HepG2 (cell line): ENCODE data around the gene DRC7. TPM values are rescaled to one million over a fixed set of nuclear protein-coding genes. Genes with fewer than 3 reads are reported as not detected.
A peak's percentile ranks its signal among the peaks of the same experiment; 100 is the strongest.

Source experiments
- ELF4 ChIP-seq: sonication (generic); formaldehyde crosslinking; IDR thresholded peaks from 2 replicates; pipeline ENCODE4 v1.5.0; 2020; ENCODE audit warnings: missing genetic modification reagents, mild to moderate bottlenecking, moderate library complexity, borderline replicate concordance
- FOXA3 ChIP-seq: IDR thresholded peaks from 2 replicates; pipeline ENCODE4 v1.6.1; 2016; ENCODE audit warnings: missing genetic modification reagents, missing compliant biosample characterization
- GLI4 ChIP-seq: sonication (generic); formaldehyde crosslinking; IDR thresholded peaks from 2 replicates; pipeline ENCODE4 v1.5.1; 2020; ENCODE audit warnings: missing genetic modification reagents, mild to moderate bottlenecking, moderate library complexity, borderline replicate concordance
- NPAS2 ChIP-seq: sonication (generic); formaldehyde crosslinking; IDR thresholded peaks from 2 replicates; pipeline ENCODE4 v1.8.0; 2022; ENCODE audit warnings: mild to moderate bottlenecking, missing genetic modification reagents, borderline replicate concordance
- SSRP1 ChIP-seq: IDR thresholded peaks from 2 replicates; pipeline ENCODE4 v1.6.1; 2016; ENCODE audit warnings: control low read depth
- TCF7L2 ChIP-seq: IDR thresholded peaks from 2 replicates; pipeline ENCODE4 v1.6.1; 2011; ENCODE audit warnings: mild to moderate bottlenecking, low read depth, low read length, moderate library complexity
- ZNF205 ChIP-seq: IDR thresholded peaks from 2 replicates; pipeline ENCODE4 v1.6.1; 2018; ENCODE audit warnings: missing biosample characterization, missing genetic modification reagents
- ZNF317 ChIP-seq: sonication (generic); formaldehyde crosslinking; IDR thresholded peaks from 2 replicates; pipeline ENCODE4 v1.5.0; 2020; ENCODE audit warnings: mild to moderate bottlenecking, missing genetic modification reagents
- ZNF354B ChIP-seq: sonication (generic); formaldehyde crosslinking; IDR thresholded peaks from 2 replicates; pipeline ENCODE4 v1.8.0; 2022; ENCODE audit warnings: mild to moderate bottlenecking, missing genetic modification reagents
- ZNF720 ChIP-seq: sonication (generic); formaldehyde crosslinking; IDR thresholded peaks from 2 replicates; pipeline ENCODE4 v1.4.0; 2020; ENCODE audit warnings: missing genetic modification reagents
- ZNF800 ChIP-seq: sonication (generic); formaldehyde crosslinking; IDR thresholded peaks from 2 replicates; pipeline ENCODE4 v1.4.0; 2020; ENCODE audit warnings: missing genetic modification reagents
- ZNF816 ChIP-seq: sonication (generic); formaldehyde crosslinking; IDR thresholded peaks from 2 replicates; pipeline ENCODE4 v1.8.0; 2022; ENCODE audit warnings: missing genetic modification reagents, mild to moderate bottlenecking, borderline replicate concordance
- ZNF839 ChIP-seq: sonication (generic); formaldehyde crosslinking; IDR thresholded peaks from 2 replicates; pipeline ENCODE4 v1.4.0; 2020; ENCODE audit warnings: missing genetic modification reagents, mild to moderate bottlenecking, borderline replicate concordance
- polyA plus RNA-seq, 8 experiments: library from polyadenylated mRNA; depleted of rRNA in 3 of 8; stranded (reverse) in 7 of 8; unstranded in 1 of 8; fragments of >200 nt; fragmentation: Illumina TruSeq in 4 of 8; extraction: Trizol in 4 of 8; gene quantifications; 2 replicates each; pipeline versions ENCODE4 v1.2.1 to v1.2.3, GENCODE V29; 2011 to 2016; ENCODE audit warnings: low read depth in 4 of 8, missing spikeins in 1 of 8, mixed read lengths in 1 of 8; ENCODE audit not compliant: insufficient read depth in 1 of 8
- total RNA-seq, 5 experiments: library from RNA; depleted of rRNA; stranded (reverse); fragments of >200 nt; fragmentation: Illumina TruSeq; extraction: Trizol; gene quantifications; 2 replicates each; pipeline ENCODE4 v1.2.3, GENCODE V29; 2016; ENCODE audit warnings: low read depth in 1 of 5
- TF ChIP-seq, protein P1 (sequence below), 2 experiments: fragments of 450-650 bp in 1 of 2; sonication (generic) in 1 of 2; formaldehyde crosslinking in 1 of 2; IDR thresholded peaks; 2 replicates each; pipeline versions ENCODE4 v1.6.1 to v1.8.0; 2016 to 2022; ENCODE audit warnings: antibody characterized with exemption in 1 of 2, mild to moderate bottlenecking in 1 of 2, missing genetic modification reagents in 1 of 2
- TF ChIP-seq, protein P2 (sequence below): sonication (generic); formaldehyde crosslinking; IDR thresholded peaks from 2 replicates; pipeline ENCODE4 v1.9.0; 2021; ENCODE audit warnings: missing genetic modification reagents, mild to moderate bottlenecking, borderline replicate concordance

DRC7 gene
- total and polyA plus RNA-seq, 2 of the 13 experiments (the other 11 are each of a cell fraction or from before 2014, with no cell fraction given): 2.7 to 3.4 TPM

GRCh38 chr16:57667526-57668262 lies 26.9 kb upstream of the DRC7 start (continued):
- TF ChIP-seq, protein P1, sequence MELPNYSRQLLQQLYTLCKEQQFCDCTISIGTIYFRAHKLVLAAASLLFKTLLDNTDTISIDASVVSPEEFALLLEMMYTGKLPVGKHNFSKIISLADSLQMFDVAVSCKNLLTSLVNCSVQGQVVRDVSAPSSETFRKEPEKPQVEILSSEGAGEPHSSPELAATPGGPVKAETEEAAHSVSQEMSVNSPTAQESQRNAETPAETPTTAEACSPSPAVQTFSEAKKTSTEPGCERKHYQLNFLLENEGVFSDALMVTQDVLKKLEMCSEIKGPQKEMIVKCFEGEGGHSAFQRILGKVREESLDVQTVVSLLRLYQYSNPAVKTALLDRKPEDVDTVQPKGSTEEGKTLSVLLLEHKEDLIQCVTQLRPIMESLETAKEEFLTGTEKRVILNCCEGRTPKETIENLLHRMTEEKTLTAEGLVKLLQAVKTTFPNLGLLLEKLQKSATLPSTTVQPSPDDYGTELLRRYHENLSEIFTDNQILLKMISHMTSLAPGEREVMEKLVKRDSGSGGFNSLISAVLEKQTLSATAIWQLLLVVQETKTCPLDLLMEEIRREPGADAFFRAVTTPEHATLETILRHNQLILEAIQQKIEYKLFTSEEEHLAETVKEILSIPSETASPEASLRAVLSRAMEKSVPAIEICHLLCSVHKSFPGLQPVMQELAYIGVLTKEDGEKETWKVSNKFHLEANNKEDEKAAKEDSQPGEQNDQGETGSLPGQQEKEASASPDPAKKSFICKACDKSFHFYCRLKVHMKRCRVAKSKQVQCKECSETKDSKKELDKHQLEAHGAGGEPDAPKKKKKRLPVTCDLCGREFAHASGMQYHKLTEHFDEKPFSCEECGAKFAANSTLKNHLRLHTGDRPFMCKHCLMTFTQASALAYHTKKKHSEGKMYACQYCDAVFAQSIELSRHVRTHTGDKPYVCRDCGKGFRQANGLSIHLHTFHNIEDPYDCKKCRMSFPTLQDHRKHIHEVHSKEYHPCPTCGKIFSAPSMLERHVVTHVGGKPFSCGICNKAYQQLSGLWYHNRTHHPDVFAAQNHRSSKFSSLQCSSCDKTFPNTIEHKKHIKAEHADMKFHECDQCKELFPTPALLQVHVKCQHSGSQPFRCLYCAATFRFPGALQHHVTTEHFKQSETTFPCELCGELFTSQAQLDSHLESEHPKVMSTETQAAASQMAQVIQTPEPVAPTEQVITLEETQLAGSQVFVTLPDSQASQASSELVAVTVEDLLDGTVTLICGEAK (IDR thresholded peaks at IDR 0.05): no peak
- TF ChIP-seq, protein P1 (CRISPR knock-in tag; IDR thresholded peaks at IDR 0.05): peak; percentile 18; the same call in 1 of the 2 replicates
- 0 out of 2 replicates have a peak, but pooled peaks have one; percentile 81 for TF ChIP-seq GLI4 (CRISPR knock-in tag)
- no peak for TF ChIP-seq ZNF800 (CRISPR knock-in tag)
- TF ChIP-seq, protein P2, sequence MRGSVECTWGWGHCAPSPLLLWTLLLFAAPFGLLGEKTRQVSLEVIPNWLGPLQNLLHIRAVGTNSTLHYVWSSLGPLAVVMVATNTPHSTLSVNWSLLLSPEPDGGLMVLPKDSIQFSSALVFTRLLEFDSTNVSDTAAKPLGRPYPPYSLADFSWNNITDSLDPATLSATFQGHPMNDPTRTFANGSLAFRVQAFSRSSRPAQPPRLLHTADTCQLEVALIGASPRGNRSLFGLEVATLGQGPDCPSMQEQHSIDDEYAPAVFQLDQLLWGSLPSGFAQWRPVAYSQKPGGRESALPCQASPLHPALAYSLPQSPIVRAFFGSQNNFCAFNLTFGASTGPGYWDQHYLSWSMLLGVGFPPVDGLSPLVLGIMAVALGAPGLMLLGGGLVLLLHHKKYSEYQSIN (CRISPR knock-in tag): no peak
- no peak; the same call in none of the 2 replicates for TF ChIP-seq SSRP1 (CRISPR knock-in tag)
- peak; percentile 86 for TF ChIP-seq ZNF317
- no peak for TF ChIP-seq ELF4 (CRISPR knock-in tag)
- TF ChIP-seq NPAS2 (CRISPR knock-in tag): no peak
- no peak for TF ChIP-seq ZNF816 (CRISPR knock-in tag)
- no peak for TF ChIP-seq ZNF354B (CRISPR knock-in tag)
- peak; percentile 16; the same call in 1 of the 2 replicates for TF ChIP-seq ZNF205
- no peak for TF ChIP-seq TCF7L2
- no peak for TF ChIP-seq ZNF839
- peak; percentile 84 for TF ChIP-seq FOXA3 (CRISPR knock-in tag)
- TF ChIP-seq ZNF720 (CRISPR knock-in tag): no peak
